ENCODE results near the gene NPLOC4.

NPLOC4 gene

DNA sequence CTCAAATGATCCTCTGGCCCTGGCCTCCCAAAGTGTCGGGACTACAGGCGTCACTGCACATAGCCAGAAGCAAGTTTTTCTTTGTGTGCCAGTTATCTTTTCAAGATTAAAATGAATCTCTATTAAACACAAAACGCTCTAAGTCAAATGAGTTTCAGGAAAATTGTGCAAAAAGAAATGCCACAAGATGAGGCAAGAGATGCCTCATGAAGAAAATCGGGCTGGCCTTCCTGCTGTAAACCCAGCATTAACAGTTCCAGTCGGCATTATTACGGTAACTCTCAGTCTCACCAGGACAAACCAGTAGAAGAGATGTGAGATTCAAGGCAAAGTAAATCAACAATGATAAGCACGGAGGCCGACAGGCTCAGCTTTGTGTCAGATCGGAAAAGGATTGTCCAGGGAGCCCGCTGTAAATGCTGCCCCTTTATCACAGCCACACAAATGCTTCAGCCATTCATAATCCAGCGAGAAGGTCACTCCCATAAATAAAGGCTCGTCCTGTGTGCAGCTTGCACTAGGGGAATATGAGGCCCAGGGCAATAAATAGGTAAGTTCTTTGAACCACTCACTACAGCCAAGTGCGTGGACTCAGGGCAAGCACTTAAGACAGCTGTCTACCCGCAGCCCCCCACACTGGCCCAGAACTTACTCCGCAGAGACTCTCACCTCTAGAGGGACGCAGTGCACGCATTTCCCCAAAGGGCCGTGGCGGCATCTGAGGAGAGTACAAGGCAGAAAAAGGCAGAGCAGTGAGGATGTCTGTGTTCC is 27.2 kb downstream of the NPLOC4 start:
- peaks cover 67% of the 10 kb centered on the region for H3K36me3 Mint-ChIP-seq (ENCODE audit: insufficient read depth)
- DNase-seq (ENCODE audit: low spot score in 2 of 2) = no peak

DNA sequence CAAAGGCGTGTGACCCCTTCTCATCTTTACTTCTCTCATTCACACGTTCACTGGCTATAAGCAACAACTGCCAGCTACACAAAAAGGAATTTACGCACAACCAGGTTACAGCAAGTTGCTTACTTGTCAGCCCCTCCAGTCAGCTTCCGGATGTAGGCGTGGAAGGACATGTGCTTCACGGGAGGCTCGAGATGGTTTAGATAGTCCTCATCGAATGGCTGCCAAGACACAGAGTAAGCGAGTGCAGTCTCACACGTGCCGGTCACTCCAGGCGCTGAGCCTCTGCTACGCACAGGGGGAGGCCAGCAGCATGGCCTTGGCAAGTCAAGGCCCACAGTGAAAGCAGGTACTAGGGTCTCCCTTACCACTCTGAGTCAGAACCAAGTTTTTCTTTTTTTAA is 28.3 kb downstream of the NPLOC4 start:
- H3K36me3 Mint-ChIP-seq (ENCODE audit: insufficient read depth) = peaks cover 66% of the 10 kb centered on the region

More for the DNA sequence above, 27.2 kb downstream of the NPLOC4 start:
- H3K4me3 Mint-ChIP-seq = no peak overlapping the region
- peaks cover 15% of the 10 kb centered on the region for H3K4me1 Mint-ChIP-seq
- no peak for ATAC-seq (replicated peaks; ENCODE audit: extremely low read depth, poor library complexity, severe bottlenecking)
- no peaks in the 10 kb centered on the region for H3K9me3 Mint-ChIP-seq
- no peaks in the 10 kb centered on the region for H3K27me3 Mint-ChIP-seq
- no peak overlapping the region for H3K27ac Mint-ChIP-seq (ENCODE audit: low read depth)

DNA sequence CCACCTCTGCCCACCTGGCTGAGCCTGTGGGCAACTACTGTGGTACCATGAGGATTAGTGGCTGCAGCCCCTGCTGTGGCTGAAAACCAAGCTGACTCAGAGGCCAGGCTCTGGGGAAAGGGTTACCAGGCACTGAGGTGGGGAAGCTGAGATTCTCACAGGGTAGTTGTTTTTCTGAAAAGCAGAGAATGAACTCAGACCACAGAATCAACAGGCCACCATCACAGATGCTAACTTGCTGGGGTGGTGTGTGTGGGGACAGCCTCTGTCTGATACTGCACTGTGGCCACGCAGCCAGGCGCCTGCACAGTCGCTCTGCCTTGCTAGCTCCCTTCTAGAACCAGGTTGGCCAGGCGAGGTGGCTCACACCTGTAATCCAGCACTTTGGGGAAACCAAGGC is 28.8 kb downstream of the NPLOC4 start:
- no peak overlapping the region for H3K4me3 Mint-ChIP-seq
- H3K9me3 Mint-ChIP-seq = no peaks in the 10 kb centered on the region
- peaks cover under 1% of the 10 kb centered on the region for H3K4me1 Mint-ChIP-seq
- H3K36me3 Mint-ChIP-seq (ENCODE audit: insufficient read depth) = peaks cover 60% of the 10 kb centered on the region
- ATAC-seq (replicated peaks; ENCODE audit: extremely low read depth, poor library complexity, severe bottlenecking) (no peak), DNase-seq (ENCODE audit: low spot score in 2 of 2) (no peak)
- H3K27ac Mint-ChIP-seq (ENCODE audit: low read depth) = no peak overlapping the region
- H3K27me3 Mint-ChIP-seq = no peaks in the 10 kb centered on the region

More for the DNA sequence above, 28.3 kb downstream of the NPLOC4 start:
- Mint-ChIP-seq H3K4me3 (no peak overlapping the region), H3K9me3 (no peaks in the 10 kb centered on the region), H3K27me3 (no peaks in the 10 kb centered on the region), H3K4me1 (peaks cover 5% of the 10 kb centered on the region), H3K27ac (ENCODE audit: low read depth) (no peak overlapping the region)
- ATAC-seq (replicated peaks; ENCODE audit: extremely low read depth, poor library complexity, severe bottlenecking) = no peak
- no peak for DNase-seq (ENCODE audit: low spot score in 2 of 2)

DNA sequence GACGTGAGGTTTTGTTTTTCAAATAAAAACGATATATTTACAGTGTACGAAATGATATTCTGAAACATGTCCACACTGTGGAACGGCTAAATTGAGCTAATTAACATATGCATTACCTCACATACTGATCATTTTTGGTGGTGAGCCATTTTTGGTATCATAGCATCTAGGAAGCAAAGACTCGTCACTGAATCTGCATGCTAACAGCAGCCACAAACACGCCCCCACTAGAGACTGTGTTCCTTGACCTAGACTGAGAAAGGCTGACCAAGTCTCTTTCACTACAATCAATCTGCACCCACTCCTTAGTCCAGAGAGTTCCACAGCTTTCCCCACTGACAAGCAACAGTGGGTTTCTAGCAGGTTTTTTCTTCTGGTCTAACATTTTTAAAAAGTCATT is 29.5 kb downstream of the NPLOC4 start:
- H3K36me3 Mint-ChIP-seq (ENCODE audit: insufficient read depth) = peaks cover 58% of the 10 kb centered on the region
- DNase-seq (ENCODE audit: low spot score in 2 of 2) (no peak), ATAC-seq (replicated peaks; ENCODE audit: extremely low read depth, poor library complexity, severe bottlenecking) (no peak)
- H3K27me3 Mint-ChIP-seq = no peaks in the 10 kb centered on the region
- H3K4me3 Mint-ChIP-seq = no peak overlapping the region
- H3K27ac Mint-ChIP-seq (ENCODE audit: low read depth) = no peak overlapping the region
- H3K9me3 Mint-ChIP-seq = no peaks in the 10 kb centered on the region
- no peaks in the 10 kb centered on the region for H3K4me1 Mint-ChIP-seq

DNA sequence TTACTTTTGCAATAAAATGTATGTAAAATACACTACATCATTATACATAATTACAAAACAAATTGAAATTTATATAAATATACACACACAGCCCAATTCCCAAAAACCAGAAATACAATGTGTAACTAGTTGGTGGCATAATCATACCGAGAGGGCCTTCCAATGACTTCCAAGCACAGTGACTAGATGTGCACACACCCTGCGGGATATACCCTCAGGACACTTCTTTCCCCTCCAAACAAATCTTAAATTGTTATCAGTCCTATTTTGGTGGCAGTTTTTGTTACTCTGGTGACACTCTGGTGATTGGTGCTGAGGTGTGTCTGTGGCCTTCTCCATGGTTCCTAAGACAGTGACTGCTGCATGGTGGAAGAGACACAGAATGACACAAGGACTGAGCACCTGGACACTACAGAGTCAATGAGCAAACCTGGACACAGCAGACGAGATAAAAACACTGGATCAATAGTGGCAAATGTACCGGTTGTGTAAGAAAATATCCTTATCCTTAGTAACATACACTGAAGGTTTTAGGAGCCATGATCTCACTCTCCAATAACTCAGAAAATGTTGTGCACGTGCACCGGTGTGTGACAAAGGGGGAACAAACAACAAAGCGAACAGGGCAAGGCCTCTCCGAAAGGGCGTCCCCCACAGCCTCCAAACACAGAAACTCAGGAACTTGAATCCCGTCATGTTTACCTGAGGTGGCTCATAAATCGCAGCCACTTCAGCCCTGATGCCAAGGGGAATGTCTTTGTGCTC is 32.9 kb downstream of the NPLOC4 start:
- Mint-ChIP-seq H3K36me3 (ENCODE audit: insufficient read depth) (peaks cover 58% of the 10 kb centered on the region), H3K27ac (ENCODE audit: low read depth) (no peak overlapping the region), H3K4me1 (peaks cover 7% of the 10 kb centered on the region), H3K27me3 (no peaks in the 10 kb centered on the region), H3K4me3 (no peak overlapping the region), H3K9me3 (no peaks in the 10 kb centered on the region)
- ATAC-seq (replicated peaks; ENCODE audit: extremely low read depth, poor library complexity, severe bottlenecking) = no peak
- no peak for DNase-seq (ENCODE audit: low spot score in 2 of 2)

DNA sequence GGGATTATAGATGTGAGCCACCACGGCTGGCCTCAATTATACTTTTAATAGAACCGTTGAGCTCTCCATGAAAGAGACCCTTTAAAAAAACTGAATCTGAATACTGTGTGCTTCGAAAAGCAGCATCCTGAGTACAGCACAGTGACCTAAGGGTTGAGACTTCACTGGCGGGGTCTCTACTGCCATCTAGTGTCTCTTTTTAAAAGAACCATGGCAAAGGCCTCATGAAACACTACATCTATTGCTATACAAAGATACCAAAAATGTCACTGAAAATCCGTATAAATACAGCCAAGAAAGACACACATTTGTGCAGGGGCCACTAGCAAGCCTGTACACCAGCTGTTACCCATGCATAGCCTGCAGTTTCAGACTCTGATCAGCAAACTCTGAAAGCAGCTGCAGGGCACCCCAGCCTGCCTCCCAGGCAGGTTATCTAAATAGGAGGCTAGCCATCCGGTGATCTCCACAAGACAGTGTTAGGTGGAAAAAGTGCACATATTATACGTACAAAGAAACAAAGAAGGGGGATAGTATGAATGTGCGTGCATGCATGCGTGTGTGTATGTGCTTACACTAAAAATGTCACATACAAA is 35.3 kb downstream of the NPLOC4 start:
- no peak overlapping the region for H3K4me3 Mint-ChIP-seq
- H3K36me3 Mint-ChIP-seq (ENCODE audit: insufficient read depth) = peaks cover 64% of the 10 kb centered on the region
- H3K27me3 Mint-ChIP-seq = no peaks in the 10 kb centered on the region
- ATAC-seq (replicated peaks; ENCODE audit: extremely low read depth, poor library complexity, severe bottlenecking) (peak; percentile 71), DNase-seq (ENCODE audit: low spot score in 2 of 2) (peak in 1 of 2 donors; percentile 42)
- H3K27ac Mint-ChIP-seq (ENCODE audit: low read depth) = peak overlapping the region; percentile 41
- no peaks in the 10 kb centered on the region for H3K9me3 Mint-ChIP-seq
- H3K4me1 Mint-ChIP-seq = peaks cover 7% of the 10 kb centered on the region

DNA sequence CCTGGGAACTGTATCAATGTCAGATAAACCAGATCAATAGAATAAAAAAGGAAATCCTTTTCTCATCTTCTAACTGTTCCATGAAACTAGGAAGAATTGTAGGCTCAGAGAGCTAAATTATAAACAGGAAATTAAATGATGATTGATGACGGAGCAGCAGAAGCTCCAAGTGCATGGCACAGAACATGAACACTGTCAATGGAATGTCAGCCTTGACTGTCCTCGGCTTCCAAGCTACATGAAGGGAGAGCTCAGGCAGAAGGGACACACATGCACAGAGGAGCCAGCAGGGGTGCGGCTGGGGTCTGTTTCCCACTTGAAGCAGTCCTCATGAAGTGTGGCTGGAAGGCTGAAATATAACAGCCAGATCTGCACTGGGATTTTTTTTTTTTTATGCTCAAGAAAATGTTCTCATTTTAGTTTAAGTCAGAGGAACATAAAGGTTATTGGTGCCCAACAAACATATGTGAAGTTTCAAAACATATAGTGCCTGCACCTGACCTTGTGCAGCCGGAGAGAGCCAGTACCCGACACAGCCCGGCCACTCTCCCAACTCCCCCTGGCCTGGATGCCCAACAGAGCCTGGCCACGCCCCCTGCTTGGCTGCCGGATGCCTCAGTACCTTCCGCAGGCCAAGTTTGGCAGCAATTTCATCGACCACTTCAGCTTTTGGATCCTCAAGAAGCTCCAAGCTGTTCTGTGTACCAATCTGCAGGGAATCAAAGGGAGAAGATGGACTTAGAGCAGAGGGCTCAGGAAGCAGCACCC is 37.0 kb downstream of the NPLOC4 start:
- peaks cover 63% of the 10 kb centered on the region for H3K36me3 Mint-ChIP-seq (ENCODE audit: insufficient read depth)
- DNase-seq (ENCODE audit: low spot score in 2 of 2) = no peak
- H3K9me3 Mint-ChIP-seq = no peaks in the 10 kb centered on the region

DNA sequence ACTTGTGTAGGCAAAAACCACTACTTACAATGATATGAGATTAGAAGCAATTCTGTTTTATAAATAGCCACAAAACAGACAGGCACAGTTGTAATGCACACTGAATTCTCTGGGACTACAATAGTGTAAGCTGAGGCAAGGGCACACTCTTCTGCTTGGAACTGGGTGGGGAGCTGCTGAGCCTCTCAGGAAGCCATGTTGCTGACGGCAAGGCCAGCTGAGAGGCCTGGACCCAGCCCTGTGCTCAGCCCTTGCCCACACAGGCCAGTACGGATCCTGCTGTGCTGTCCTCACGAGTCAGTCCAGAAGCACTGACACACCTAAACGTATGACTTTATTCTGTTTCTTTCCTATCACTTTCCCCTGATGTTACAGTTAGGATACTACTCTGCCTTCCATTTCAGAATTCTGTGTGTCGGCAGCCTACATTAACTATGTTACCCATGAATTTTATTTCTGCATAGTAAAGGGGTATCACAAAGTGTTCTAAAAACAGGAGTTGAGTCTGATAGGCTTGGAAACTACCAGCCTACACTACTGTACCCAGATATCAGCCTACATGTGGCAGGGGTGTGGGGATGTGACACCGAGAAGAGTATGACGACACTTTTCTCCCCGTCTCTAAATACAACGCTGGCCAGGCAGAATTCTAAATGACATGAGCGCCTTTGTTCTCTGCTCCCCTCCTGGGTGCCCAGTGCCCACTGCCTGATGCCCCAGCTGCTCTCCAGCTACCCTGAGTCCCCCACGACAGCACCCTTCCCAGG is 43.6 kb downstream of the NPLOC4 start:
- Mint-ChIP-seq H3K4me1 (peaks cover 5% of the 10 kb centered on the region), H3K4me3 (no peak overlapping the region), H3K27me3 (no peaks in the 10 kb centered on the region), H3K9me3 (no peaks in the 10 kb centered on the region), H3K27ac (ENCODE audit: low read depth) (no peak overlapping the region), H3K36me3 (ENCODE audit: insufficient read depth) (peaks cover 62% of the 10 kb centered on the region)
- ATAC-seq (replicated peaks; ENCODE audit: extremely low read depth, poor library complexity, severe bottlenecking) (no peak), DNase-seq (ENCODE audit: low spot score in 2 of 2) (no peak)

More for the DNA sequence above, 37.0 kb downstream of the NPLOC4 start:
- Mint-ChIP-seq H3K4me3 (no peak overlapping the region), H3K27ac (ENCODE audit: low read depth) (no peak overlapping the region), H3K27me3 (no peaks in the 10 kb centered on the region), H3K4me1 (peaks cover 7% of the 10 kb centered on the region)
- ATAC-seq (replicated peaks; ENCODE audit: extremely low read depth, poor library complexity, severe bottlenecking) = no peak

DNA sequence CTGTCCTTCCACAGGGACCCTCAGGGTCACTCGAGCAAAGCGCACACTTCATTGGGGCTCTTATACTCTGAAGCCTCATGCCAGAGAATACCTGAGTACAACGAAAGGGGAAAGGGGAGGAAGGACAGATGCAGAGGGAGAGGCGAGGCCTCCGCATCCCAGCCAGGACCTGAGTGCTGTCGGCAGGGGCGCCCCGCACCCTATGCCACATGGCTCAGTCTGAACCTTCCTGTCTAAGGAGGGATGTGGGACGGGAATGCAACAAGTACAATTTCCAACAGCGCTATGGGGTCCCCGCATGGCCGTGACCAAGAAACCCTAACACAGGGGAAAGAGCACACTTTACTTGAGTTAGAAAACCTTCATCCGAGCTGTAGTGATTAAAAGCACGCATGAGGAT is 44.9 kb downstream of the NPLOC4 start:
- Mint-ChIP-seq H3K4me1 (peaks cover 5% of the 10 kb centered on the region), H3K27ac (ENCODE audit: low read depth) (no peak overlapping the region), H3K27me3 (no peaks in the 10 kb centered on the region), H3K9me3 (no peaks in the 10 kb centered on the region), H3K36me3 (ENCODE audit: insufficient read depth) (peaks cover 62% of the 10 kb centered on the region), H3K4me3 (no peak overlapping the region)
- ATAC-seq (replicated peaks; ENCODE audit: extremely low read depth, poor library complexity, severe bottlenecking) (no peak), DNase-seq (ENCODE audit: low spot score in 2 of 2) (no peak)

DNA sequence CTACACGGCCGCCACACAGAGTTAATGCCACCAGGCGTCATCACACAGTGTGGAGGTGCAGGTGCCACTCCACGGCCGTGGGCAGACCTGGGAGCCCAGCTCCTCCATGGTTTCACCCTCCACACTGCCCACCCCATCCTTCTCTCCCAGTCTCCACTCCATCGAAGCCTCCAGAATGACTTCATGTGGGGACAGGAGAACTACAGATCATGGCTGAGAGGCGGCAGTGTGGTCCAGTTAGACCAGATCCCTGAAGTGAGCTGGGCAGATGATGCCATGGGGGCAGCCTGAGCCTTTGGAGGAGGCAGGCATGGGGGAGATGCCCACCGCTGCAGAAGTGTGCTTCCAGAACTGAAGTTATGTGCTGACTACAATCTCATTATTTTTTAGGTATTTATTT is 46.8 kb downstream of the NPLOC4 start:
- Mint-ChIP-seq H3K27ac (ENCODE audit: low read depth) (no peak overlapping the region), H3K27me3 (no peaks in the 10 kb centered on the region), H3K36me3 (ENCODE audit: insufficient read depth) (peaks cover 61% of the 10 kb centered on the region), H3K4me1 (peaks cover 5% of the 10 kb centered on the region), H3K4me3 (no peak overlapping the region), H3K9me3 (no peaks in the 10 kb centered on the region)
- no peak for DNase-seq (ENCODE audit: low spot score in 2 of 2)
- ATAC-seq (replicated peaks; ENCODE audit: extremely low read depth, poor library complexity, severe bottlenecking) = no peak

DNA sequence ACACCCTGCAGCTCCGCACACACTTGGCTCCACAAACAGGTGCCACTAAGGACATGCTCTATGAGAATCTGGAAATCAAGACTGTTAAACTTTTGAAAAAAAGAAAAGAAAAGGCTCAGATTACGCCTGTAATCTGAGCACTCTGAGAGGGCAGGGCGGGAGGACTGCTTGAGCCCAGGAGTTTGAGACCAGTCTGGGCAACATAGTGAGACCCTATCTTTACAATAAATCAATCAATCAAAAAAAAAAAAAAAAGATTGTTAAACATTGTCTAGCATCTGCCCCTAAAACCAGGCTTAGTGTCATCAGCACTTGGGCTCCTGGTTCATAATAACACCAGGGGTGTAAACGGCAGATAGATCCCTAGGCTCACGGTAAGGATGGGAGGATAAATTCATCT is 47.3 kb downstream of the NPLOC4 start:
- no peak overlapping the region for H3K4me3 Mint-ChIP-seq
- DNase-seq (ENCODE audit: low spot score in 2 of 2) = no peak
- peaks cover 61% of the 10 kb centered on the region for H3K36me3 Mint-ChIP-seq (ENCODE audit: insufficient read depth)
- no peak for ATAC-seq (replicated peaks; ENCODE audit: extremely low read depth, poor library complexity, severe bottlenecking)
- no peaks in the 10 kb centered on the region for H3K9me3 Mint-ChIP-seq
- no peaks in the 10 kb centered on the region for H3K27me3 Mint-ChIP-seq
- H3K27ac Mint-ChIP-seq (ENCODE audit: low read depth) = no peak overlapping the region
- peaks cover 5% of the 10 kb centered on the region for H3K4me1 Mint-ChIP-seq

DNA sequence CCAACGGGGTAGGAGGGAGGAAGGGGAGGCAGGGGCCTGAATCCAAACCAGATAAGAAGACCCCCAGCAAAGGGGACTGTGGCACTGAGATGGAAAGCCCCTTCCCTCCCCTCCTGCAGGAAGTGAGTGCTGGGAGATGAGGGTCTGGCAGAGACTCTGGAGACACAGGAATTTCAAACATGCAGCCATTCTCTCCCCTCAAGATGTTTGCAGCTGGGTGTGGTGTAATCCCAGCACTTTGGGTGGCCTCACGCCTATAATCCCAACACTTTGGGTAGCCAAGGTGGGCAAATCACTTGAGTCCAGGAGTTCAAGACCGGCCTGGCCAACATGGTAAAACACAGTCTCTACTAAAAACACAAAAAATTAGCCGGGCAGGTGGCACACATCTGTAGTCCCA is 50.8 kb downstream of the NPLOC4 start:
- Mint-ChIP-seq H3K27me3 (no peaks in the 10 kb centered on the region), H3K9me3 (no peaks in the 10 kb centered on the region), H3K4me1 (no peaks in the 10 kb centered on the region), H3K36me3 (ENCODE audit: insufficient read depth) (peaks cover 58% of the 10 kb centered on the region), H3K4me3 (no peak overlapping the region), H3K27ac (ENCODE audit: low read depth) (no peak overlapping the region)
- DNase-seq (ENCODE audit: low spot score in 2 of 2) (no peak), ATAC-seq (replicated peaks; ENCODE audit: extremely low read depth, poor library complexity, severe bottlenecking) (no peak)

All from central memory CD8-positive, alpha-beta T cell (primary cell).